HG02798 (cell line): Measurements from ENCODE around the gene DLEU7.

Source experiments
- ATAC-seq: cut with Tn5 transposase; IDR thresholded peaks from one replicate; pipeline ENCODE4 v1.9.1; 2021; ENCODE audit warnings: mild to moderate bottlenecking; ENCODE audit not compliant: unreplicated experiment, poor library complexity

DLEU7 gene

GRCh38 chr13:50844084-50844875 lies 788 bp upstream of the DLEU7 start:
- ATAC-seq, result no peak

DNA sequence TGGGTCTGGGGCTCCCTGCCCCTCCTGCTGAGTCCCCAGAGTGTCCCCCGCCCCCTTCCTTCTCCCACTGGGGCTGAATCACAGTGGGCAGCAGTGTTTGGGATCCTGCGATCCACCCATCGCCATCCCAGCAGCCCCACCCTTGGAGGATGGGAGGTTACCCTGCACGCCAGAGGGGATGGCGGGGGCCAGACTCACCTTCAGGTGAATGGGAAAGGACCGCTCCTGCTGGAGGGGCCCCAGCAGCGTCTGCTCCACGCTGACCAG lies 569 bp downstream of the DLEU7 start:
- no peak for ATAC-seq

GRCh38 chr13:50842251-50842989 lies 1.1 kb downstream of the DLEU7 start:
- ATAC-seq, result no peak

GRCh38 chr13:50841786-50842185 lies 1.7 kb downstream of the DLEU7 start:
- no peak for ATAC-seq

- no peak for ATAC-seq
Measured at GRCh38 chr13:50840284-50840683, 3.2 kb downstream of the DLEU7 start.

- no peak for ATAC-seq
Measured at GRCh38 chr13:50839828-50840227, 3.7 kb downstream of the DLEU7 start.

- ATAC-seq, result no peak
Measured at GRCh38 chr13:50838701-50839100, 4.8 kb downstream of the DLEU7 start.

DNA sequence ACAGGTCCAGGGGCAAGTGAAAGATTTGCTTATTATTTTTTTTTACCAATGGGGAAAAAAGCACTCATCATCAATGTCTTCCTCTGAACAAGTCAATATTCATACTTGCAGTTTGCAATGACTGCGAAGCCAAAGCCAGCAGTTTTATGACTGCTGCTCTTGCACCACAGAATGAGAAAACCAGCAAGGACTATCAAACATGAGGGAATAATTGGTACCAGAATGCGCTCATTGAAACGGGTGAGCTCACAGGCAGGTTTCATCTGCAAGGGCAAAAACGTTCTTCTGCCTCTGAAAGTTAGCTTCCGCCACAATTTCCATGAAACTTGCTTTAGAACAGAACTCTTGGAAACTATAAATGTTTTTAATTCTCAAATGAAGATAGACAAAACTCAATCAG lies 5.5 kb downstream of the DLEU7 start:
- ATAC-seq, result no peak

- no peak for ATAC-seq
Measured at GRCh38 chr13:50831512-50831911, 12.0 kb downstream of the DLEU7 start.

DNA sequence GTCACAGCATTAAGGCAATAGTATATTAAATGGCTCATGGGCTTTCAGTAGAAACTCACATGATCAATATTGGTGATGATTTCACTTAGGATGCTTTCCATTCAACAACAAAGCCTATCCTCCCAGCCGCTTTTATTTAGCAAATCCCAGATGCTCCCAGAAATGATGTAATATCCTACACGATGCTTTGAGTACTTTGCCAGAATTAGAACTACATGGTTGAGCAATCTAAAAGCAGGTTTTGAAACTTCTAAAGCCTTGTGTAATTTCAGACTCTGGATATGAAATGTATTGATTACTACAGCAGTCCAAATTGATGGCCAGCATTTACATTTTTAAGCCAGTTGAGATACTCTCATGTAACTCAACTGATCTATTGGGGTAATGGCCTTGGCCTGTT lies 13.6 kb downstream of the DLEU7 start:
- no peak for ATAC-seq

GRCh38 chr13:50829226-50829625 lies 14.3 kb downstream of the DLEU7 start:
- no peak for ATAC-seq

GRCh38 chr13:50826035-50826434 lies 17.5 kb downstream of the DLEU7 start:
- no peak for ATAC-seq

GRCh38 chr13:50812242-50812641 lies 31.2 kb downstream of the DLEU7 start:
- ATAC-seq, result no peak

DNA sequence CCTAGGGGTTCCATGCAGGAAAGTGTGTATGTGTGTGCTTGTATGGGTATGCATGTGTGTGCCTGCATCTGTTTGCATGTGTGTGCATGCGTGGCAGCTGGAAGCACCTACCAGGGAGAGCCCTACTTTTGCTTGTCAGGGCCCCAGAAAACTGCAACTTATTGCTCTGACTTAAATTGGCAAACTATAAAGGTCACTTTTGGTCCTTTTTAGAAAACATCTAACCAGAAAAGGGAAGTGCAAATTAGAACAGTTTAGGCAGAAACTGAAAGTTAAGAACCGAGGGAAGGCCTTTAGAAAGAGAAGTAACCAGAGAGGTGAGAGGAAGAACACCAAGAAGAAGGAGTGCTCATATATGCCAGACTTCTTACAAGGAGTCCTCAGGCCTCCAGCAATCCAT lies 32.5 kb downstream of the DLEU7 start:
- peak; percentile 90 for ATAC-seq

DNA sequence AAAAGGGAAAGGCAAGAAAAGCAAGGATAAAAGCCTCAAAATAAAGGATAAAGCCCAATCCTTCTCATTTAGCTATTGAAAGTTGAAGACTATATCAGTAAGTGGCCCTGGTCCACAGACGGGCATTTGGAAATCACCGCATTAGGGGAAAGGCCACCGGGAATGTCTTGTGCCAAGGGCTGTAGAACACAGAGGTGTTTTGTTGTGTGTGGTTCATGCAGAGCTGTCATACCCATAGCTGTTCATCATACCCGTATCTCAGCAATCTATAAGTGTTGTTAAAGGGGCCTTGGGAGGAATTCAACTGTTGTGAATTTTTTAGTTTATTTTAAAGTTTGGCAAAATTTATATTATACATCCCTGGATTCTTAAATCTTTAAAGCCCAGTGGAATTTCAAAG lies 33.0 kb downstream of the DLEU7 start:
- ATAC-seq, result no peak

- no peak for ATAC-seq
Measured at GRCh38 chr13:50809133-50810090, 34.1 kb downstream of the DLEU7 start.

GRCh38 chr13:50805805-50806204 lies 37.7 kb downstream of the DLEU7 start:
- ATAC-seq, result no peak

DNA sequence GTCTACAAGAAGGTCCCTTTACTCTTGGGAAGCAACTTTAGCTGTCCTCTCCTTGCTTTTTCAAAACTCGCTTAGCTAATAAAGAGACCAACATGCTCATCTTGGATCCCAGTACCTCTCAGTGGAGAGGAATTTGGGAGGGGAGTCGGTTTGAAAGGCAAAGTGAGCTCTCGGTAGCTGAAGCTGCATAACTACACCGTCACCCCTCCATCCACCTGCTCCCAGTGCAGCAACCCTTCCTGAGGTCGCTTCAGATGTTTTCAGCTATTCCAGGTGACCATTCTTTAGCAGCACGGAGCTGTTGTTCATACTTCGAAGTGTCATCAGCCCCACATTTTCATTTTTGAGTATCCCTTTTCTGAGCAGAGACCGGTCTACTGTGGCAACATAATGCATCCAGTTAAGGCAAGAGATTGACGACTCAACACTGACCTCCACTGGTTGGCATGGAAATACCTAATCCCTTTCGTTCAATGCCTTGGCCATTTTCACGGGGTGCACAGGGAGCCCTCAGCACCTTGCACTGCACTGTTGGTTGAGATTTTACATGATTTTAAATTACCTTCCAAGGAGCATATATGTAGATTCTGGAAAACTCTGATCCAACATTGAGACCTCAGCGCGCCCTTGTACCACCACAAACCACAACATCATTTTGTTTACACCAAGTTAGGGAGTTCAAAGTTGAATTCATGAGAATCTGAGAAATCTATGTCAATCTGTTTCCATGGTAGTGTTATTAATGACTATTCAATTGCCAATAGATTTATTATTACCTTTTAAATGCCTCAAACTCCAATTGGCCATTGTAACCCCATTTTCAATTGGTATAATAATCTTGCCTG lies 42.2 kb downstream of the DLEU7 start:
- peak; percentile 92 for ATAC-seq

DNA sequence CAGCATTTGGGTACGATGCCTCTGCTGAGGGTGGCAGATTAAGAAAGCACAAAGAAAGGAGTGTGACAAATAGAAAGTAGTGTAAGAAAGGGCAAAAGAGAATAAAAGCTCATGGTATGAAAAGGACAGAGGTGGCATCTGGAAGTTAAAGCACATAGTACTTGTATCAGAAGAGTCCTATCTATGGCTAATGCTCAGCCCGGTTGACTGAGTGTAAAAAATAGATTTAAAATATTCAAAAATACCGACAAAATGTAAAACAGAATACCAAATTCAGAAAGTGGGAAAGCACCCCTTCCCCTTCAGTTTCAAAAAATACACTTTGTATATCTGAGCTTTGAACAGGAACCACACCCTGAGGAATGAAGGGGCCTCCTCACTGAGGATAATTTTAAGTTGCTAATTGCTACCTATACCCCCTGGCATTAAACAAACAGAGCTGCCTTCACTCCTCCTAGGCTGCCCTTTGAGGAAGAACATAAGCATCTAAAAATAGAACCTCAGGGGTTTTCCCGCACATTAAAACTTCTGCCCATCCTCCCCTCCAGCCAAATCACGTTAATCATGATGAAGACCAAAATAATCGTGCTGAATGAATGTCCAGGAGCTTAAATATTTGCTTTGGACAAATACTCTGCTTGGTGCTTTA lies 43.3 kb downstream of the DLEU7 start:
- ATAC-seq, result no peak

GRCh38 chr13:50798923-50799322 lies 44.6 kb downstream of the DLEU7 start:
- ATAC-seq, result no peak
